GM23338 (cell line): ENCODE data around the gene SH2D6.

Experiments used
- EZH2phosphoT487 ChIP-seq: fragments of 200-600 bp; sonication (generic); IDR thresholded peaks from one replicate; pipeline ENCODE4 v1.8.1; 2018; ENCODE audit warnings: antibody characterized with exemption; ENCODE audit not compliant: unreplicated experiment
- POLR2AphosphoS5 ChIP-seq: IDR thresholded peaks from 2 replicates; pipeline ENCODE4 v1.6.1; 2016; ENCODE audit warnings: antibody characterized with exemption, low read depth

- TF ChIP-seq POLR2AphosphoS5 (no peak), EZH2phosphoT487 (no peak)
Observed at GRCh38 chr2:85481818-85482777, 63.6 kb downstream of the SH2D6 start.
